ENCODE data around the gene TTC32.

- no peak for TF ChIP-seq CTCF (IDR thresholded peaks at IDR 0.05)
- TF ChIP-seq POLR2AphosphoS5 (IDR thresholded peaks at IDR 0.05): no peak
- no peak for TF ChIP-seq POLR2A (IDR thresholded peaks at IDR 0.05)
Measured at GRCh38 chr2:19897623-19898245, 4.0 kb downstream of the TTC32 start.

All from breast epithelium (tissue), 3 donors.